Epithelial cell of proximal tubule (primary cell): Measurements from ENCODE around the gene PRPH2. TPM values are rescaled to one million over a fixed set of nuclear protein-coding genes. Genes with fewer than 3 reads are reported as not detected.

Experiments used
- DNase-seq: peaks from one replicate; pipeline ENCODE4 v3.0.0-alpha.2; 2011; ENCODE audit warnings: low read depth
- H3K4me3 ChIP-seq: 2 replicates; pipeline ENCODE4 v1.5.1; 2011; ENCODE audit warnings: low read depth, mild to moderate bottlenecking, low read length
- CTCF ChIP-seq: conservative IDR thresholded peaks from 2 replicates; pipeline ENCODE4 v1.5.1; 2012; ENCODE audit warnings: low read depth, mild to moderate bottlenecking, low read length
- total RNA-seq: library from RNA; depleted of rRNA; stranded (reverse); fragments of >200 nt; gene quantifications from 2 replicates; pipeline ENCODE4 v1.2.3, GENCODE V29; 2015

The PRPH2 gene
- total RNA-seq, 1 donor from 2014 or later: 1.6 TPM

GRCh38 chr6:42664718-42665117 lies 57.7 kb downstream of the PRPH2 start:
- no peak overlapping the region for H3K4me3 ChIP-seq
- DNase-seq: no peak
- TF ChIP-seq CTCF: no peak

GRCh38 chr6:42661540-42662153 lies 60.8 kb downstream of the PRPH2 start:
- TF ChIP-seq CTCF: peak; percentile 91

GRCh38 chr6:42659806-42660205 lies 62.6 kb downstream of the PRPH2 start:
- no peak overlapping the region for H3K4me3 ChIP-seq
- no peak for DNase-seq
- TF ChIP-seq CTCF: no peak

More at GRCh38 chr6:42661540-42662153, 60.8 kb downstream of the PRPH2 start:
- DNase-seq: peak; percentile 4
- no peak overlapping the region for H3K4me3 ChIP-seq

GRCh38 chr6:42653851-42654250 lies 68.5 kb downstream of the PRPH2 start:
- TF ChIP-seq CTCF: no peak
- no peak for DNase-seq

DNA sequence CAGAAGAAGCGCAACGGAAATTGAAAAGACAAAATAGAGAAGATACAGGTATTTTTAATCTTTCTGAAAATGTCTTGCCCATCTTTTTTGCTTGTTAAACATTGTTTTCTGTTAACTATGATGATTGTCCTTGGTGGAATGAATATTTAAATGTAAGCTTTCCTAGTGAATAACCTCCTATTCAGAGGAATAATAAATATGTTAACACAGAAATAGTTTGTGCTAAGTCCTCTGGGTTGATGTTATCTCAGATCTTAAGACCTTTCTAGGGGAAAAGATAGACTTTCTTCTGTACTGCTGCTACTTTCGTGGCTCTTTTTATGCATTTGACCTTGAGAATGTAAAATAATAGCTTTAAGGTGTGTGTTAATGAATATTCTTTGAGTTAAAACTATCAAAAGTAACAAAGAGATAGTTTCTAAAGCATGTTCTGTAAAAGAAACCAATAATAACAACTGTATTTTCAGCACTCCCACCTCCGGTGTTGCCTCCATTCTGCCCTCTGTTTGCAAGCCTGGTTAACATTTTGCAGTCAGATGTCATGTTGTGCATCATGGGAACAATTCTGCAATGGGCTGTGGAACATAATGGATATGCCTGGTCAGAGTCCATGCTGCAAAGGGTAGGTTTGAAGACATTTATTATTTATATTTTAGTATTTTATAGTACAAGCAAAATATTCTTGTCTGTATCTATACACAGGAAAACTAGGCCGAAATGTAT lies 70.2 kb downstream of the PRPH2 start:
- no peak overlapping the region for H3K4me3 ChIP-seq
- no peak for TF ChIP-seq CTCF
- DNase-seq: no peak

More at GRCh38 chr6:42653851-42654250, 68.5 kb downstream of the PRPH2 start:
- no peak overlapping the region for H3K4me3 ChIP-seq

Other genes with a start within 250 kb of the PRPH2 start
- gene UBR2, start 158.6 kb downstream of the PRPH2 start, total RNA-seq: 8.3 and 9.7 TPM in 2 replicates
- 25.4 and 49.0 TPM in 2 replicates for gene TBCC, start 23.5 kb upstream of the PRPH2 start, total RNA-seq
- gene BICRAL, start 59.5 kb upstream of the PRPH2 start, total RNA-seq: 2.7 and 2.9 TPM in 2 replicates
- gene RPL7L1, start 157.0 kb upstream of the PRPH2 start, total RNA-seq: 95.0 and 155 TPM in 2 replicates
- not detected in 2 replicates for gene PTCRA, start 193.5 kb upstream of the PRPH2 start, total RNA-seq
- gene CNPY3, start 206.9 kb upstream of the PRPH2 start, total RNA-seq: 52.2 and 59.0 TPM in 2 replicates
- not detected in 2 replicates for gene GNMT, start 238.2 kb upstream of the PRPH2 start, total RNA-seq